DOHH2 (cell line): ENCODE data around the gene TMEM140.

Experiments
- CTCF ChIP-seq: fragments of 200-600 bp; sonication (generic); IDR thresholded peaks from one replicate; pipeline ENCODE4 v1.5.1; 2014; ENCODE audit warnings: antibody characterized with exemption, mild to moderate bottlenecking, low read depth, low read length; ENCODE audit not compliant: poor library complexity, severe bottlenecking
- EZH2phosphoT487 ChIP-seq: fragments of 200-600 bp; sonication (generic); IDR thresholded peaks from 2 replicates; pipeline ENCODE4 v1.6.1; 2017; ENCODE audit warnings: borderline replicate concordance, mild to moderate bottlenecking, antibody characterized with exemption, low read length, moderate library complexity, mixed read lengths

GRCh38 chr7:135215180-135215579, 67.3 kb downstream of the TMEM140 start:
- TF ChIP-seq CTCF: no peak
- no peak for TF ChIP-seq EZH2phosphoT487
